Ishikawa (cell line): Measurements from ENCODE around the gene UGT2B15.

ENCODE experiments used
- CEBPB ChIP-seq: IDR thresholded peaks from 2 replicates; pipeline ENCODE4 v1.6.1; 2012
- CREB1 ChIP-seq: IDR thresholded peaks from 2 replicates; pipeline ENCODE4 v1.6.1; 2012; ENCODE audit warnings: low read depth
- EGR1 ChIP-seq: IDR thresholded peaks from 2 replicates; pipeline ENCODE4 v1.6.1; 2012
- EP300 ChIP-seq: IDR thresholded peaks from 2 replicates; pipeline ENCODE4 v1.6.1; 2012; ENCODE audit warnings: borderline replicate concordance
- FOXM1 ChIP-seq: IDR thresholded peaks from 2 replicates; pipeline ENCODE4 v1.6.1; 2012; ENCODE audit warnings: low read depth, borderline replicate concordance
- MAX ChIP-seq: IDR thresholded peaks from 2 replicates; pipeline ENCODE4 v1.6.1; 2012
- NFIC ChIP-seq: IDR thresholded peaks from 2 replicates; pipeline ENCODE4 v1.6.1; 2012
- RAD21 ChIP-seq: IDR thresholded peaks from 2 replicates; pipeline ENCODE4 v1.6.1; 2012; ENCODE audit warnings: low read depth
- REST ChIP-seq: IDR thresholded peaks from 2 replicates; pipeline ENCODE4 v1.6.1; 2012; ENCODE audit warnings: low read depth, mild to moderate bottlenecking
- TAF1 ChIP-seq: IDR thresholded peaks from 2 replicates; pipeline ENCODE4 v1.6.1; 2012; ENCODE audit warnings: low read depth, mild to moderate bottlenecking
- TCF12 ChIP-seq: IDR thresholded peaks from 2 replicates; pipeline ENCODE4 v1.6.1; 2012; ENCODE audit warnings: low read depth
- TEAD4 ChIP-seq: IDR thresholded peaks from 2 replicates; pipeline ENCODE4 v1.6.1; 2012
- USF1 ChIP-seq: IDR thresholded peaks from 2 replicates; pipeline ENCODE4 v1.6.1; 2012
- YY1 ChIP-seq: IDR thresholded peaks from 2 replicates; pipeline ENCODE4 v1.6.1; 2012; ENCODE audit warnings: low read depth
- ZBTB7A ChIP-seq: IDR thresholded peaks from 2 replicates; pipeline ENCODE4 v1.6.1; 2012; ENCODE audit warnings: low read depth

The UGT2B15 gene

GRCh38 chr4:68617003-68617698 is 53.3 kb downstream of the UGT2B15 start:
- TF ChIP-seq FOXM1: no peak
- TF ChIP-seq EGR1: no peak
- TF ChIP-seq TEAD4: no peak
- TF ChIP-seq TCF12: no peak
- TF ChIP-seq MAX: no peak
- TF ChIP-seq USF1: no peak
- TF ChIP-seq ZBTB7A: no peak
- no peak for TF ChIP-seq EP300
- no peak for TF ChIP-seq CEBPB
- no peak for TF ChIP-seq YY1
- no peak for TF ChIP-seq CREB1
- no peak for TF ChIP-seq RAD21

GRCh38 chr4:68615699-68616422 is 54.6 kb downstream of the UGT2B15 start:
- TF ChIP-seq FOXM1: no peak
- no peak for TF ChIP-seq ZBTB7A
- no peak for TF ChIP-seq MAX
- TF ChIP-seq REST: no peak
- TF ChIP-seq TAF1: no peak

- no peak for TF ChIP-seq YY1
- no peak for TF ChIP-seq REST
- no peak for TF ChIP-seq USF1
Observed at GRCh38 chr4:68613752-68614151, 56.7 kb downstream of the UGT2B15 start.

- TF ChIP-seq USF1 (no peak), EGR1 (no peak), TAF1 (no peak), CEBPB (no peak), NFIC (no peak), FOXM1 (no peak), RAD21 (no peak), CREB1 (no peak)
Observed at GRCh38 chr4:68606240-68606639, 64.2 kb downstream of the UGT2B15 start.

- TF ChIP-seq REST (no peak), CEBPB (no peak), NFIC (no peak), FOXM1 (no peak)
Observed at GRCh38 chr4:68599150-68599549, 71.3 kb downstream of the UGT2B15 start.
